Measurements from ENCODE around the gene ASPSCR1. TPM values are rescaled to one million over a fixed set of nuclear protein-coding genes. Genes with fewer than 3 reads are reported as not detected.

Gene ASPSCR1
- total RNA-seq, 4 donors from 2014 or later = 21.0 to 61.7 (median 41.3) TPM

- 83% methylated on average over 9 of the region's 9 CpGs; no CpG with 5 or more reads in 1 of the 2 donors for WGBS, 2 donors (ENCODE audit: low coverage in 1 of 2)
- no peaks in the 10 kb centered on the region for H3K9me3 ChIP-seq
- TF ChIP-seq POLR2AphosphoS5 (IDR thresholded peaks at IDR 0.05) = no peak
- TF ChIP-seq, protein P1, sequence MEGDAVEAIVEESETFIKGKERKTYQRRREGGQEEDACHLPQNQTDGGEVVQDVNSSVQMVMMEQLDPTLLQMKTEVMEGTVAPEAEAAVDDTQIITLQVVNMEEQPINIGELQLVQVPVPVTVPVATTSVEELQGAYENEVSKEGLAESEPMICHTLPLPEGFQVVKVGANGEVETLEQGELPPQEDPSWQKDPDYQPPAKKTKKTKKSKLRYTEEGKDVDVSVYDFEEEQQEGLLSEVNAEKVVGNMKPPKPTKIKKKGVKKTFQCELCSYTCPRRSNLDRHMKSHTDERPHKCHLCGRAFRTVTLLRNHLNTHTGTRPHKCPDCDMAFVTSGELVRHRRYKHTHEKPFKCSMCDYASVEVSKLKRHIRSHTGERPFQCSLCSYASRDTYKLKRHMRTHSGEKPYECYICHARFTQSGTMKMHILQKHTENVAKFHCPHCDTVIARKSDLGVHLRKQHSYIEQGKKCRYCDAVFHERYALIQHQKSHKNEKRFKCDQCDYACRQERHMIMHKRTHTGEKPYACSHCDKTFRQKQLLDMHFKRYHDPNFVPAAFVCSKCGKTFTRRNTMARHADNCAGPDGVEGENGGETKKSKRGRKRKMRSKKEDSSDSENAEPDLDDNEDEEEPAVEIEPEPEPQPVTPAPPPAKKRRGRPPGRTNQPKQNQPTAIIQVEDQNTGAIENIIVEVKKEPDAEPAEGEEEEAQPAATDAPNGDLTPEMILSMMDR (IDR thresholded peaks at IDR 0.05) = no peak
- no peak for TF ChIP-seq EP300 (IDR thresholded peaks at IDR 0.05; ENCODE audit: low read depth)
- no peak for TF ChIP-seq POLR2A (IDR thresholded peaks at IDR 0.05)
- H3K27me3 ChIP-seq = no peaks in the 10 kb centered on the region
- intact Hi-C loops (cut with DNase I; ENCODE audit: low total_unique reads) (no loop called here), in situ Hi-C loops (cut with MboI; ENCODE audit: low pct_ligation_motif_present in 1 of 4, low pct_unique_long_range_greater_than_20kb in 1 of 4, low sequenced_read_pairs in 3 of 4) (loop anchor here in 2 of 4 donors (25.0 kb wide), 1 partner anchor 120 kb away; no protein-coding TSS in a partner anchor)
- no peak overlapping the region for H3K4me3 ChIP-seq
- peaks cover 0 to 4% (median 4%) of the 10 kb centered on the region in 4 donors for H3K4me1 ChIP-seq
- no peak for DNase-seq
- no peaks in the 10 kb centered on the region for H3K36me3 ChIP-seq
- no peak overlapping the region for H3K27ac ChIP-seq
These were observed 65.2 kb downstream of the ASPSCR1 start for GRCh38 chr17:82042649-82043048.

DNA sequence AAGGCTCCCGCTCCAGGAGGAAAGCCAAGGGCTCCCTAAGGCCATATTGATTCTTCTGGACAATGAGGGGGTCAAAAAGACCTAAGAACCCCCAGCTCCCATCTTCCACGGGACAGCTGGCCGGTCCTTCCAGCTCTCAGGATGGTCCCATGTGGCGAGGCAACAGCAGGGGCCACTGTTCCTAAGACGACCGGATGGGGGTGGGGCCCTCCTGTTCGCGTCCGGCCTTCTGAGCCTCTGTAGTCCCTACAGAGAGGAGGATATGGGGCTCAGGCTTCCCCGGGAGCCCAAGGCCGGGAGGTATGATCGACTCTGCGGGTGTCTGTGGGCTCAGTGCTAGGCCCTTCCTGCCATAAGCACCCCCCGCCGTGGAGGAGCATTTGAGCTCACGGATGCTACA, 66.1 kb downstream of the ASPSCR1 start:
- no peaks in the 10 kb centered on the region for H3K36me3 ChIP-seq
- no peak overlapping the region for H3K27ac ChIP-seq
- no peak for TF ChIP-seq POLR2A (IDR thresholded peaks at IDR 0.05)
- TF ChIP-seq, protein P1 (IDR thresholded peaks at IDR 0.05) = no peak
- TF ChIP-seq EP300 (IDR thresholded peaks at IDR 0.05; ENCODE audit: low read depth) = no peak
- TF ChIP-seq POLR2AphosphoS5 (IDR thresholded peaks at IDR 0.05) = no peak
- intact Hi-C loops (cut with DNase I; ENCODE audit: low total_unique reads) = no loop called here
- WGBS, 2 donors (ENCODE audit: low coverage in 1 of 2) = 76% methylated on average over 16 of the region's 16 CpGs; no CpG with 5 or more reads in 1 of the 2 donors
- no peaks in the 10 kb centered on the region for H3K4me1 ChIP-seq
- in situ Hi-C loops (cut with MboI; ENCODE audit: low pct_ligation_motif_present in 1 of 4, low pct_unique_long_range_greater_than_20kb in 1 of 4, low sequenced_read_pairs in 3 of 4) = loop anchor here in 2 of 4 donors (25.0 kb wide), 1 partner anchor 119 kb away; no protein-coding TSS in a partner anchor
- no peak for DNase-seq
- H3K9me3 ChIP-seq = no peaks in the 10 kb centered on the region
- no peak overlapping the region for H3K4me3 ChIP-seq
- no peaks in the 10 kb centered on the region for H3K27me3 ChIP-seq

DNA sequence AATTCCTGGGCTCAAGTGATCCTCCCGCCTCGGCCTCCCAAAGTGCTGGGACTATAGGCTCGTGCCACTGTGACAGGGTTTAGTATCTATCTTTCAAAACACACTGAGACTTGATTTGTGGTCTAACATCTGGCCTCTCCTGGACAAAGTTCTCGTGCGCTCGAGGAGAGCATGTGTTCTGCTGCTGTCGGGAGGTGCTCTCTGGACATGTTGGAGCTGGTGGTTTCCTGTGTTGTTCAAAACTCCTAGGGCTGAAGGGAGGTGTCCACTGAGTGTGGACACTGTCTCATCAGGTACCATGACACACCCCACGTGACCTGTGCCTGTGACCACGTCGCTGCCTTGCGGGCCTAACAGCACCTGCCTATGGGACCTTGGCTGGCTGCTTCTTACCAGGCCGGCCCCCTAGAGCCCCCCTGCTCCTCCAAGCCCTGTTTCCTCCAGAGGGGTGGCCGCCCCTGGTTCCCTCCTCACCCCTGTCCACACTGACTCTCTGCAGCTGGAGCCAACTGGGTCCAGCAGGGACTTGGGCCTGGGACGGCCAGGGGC, 68.6 kb downstream of the ASPSCR1 start:
- Histone ChIP-seq H3K4me3 (no peak overlapping the region), H3K4me1 (peaks cover 5 to 13% (median 12%) of the 10 kb centered on the region in 4 donors), H3K27me3 (no peaks in the 10 kb centered on the region), H3K36me3 (no peaks in the 10 kb centered on the region), H3K27ac (no peak overlapping the region), H3K9me3 (no peaks in the 10 kb centered on the region)
- 76% methylated on average over 14 of the region's 14 CpGs; no CpG with 5 or more reads in 1 of the 2 donors for WGBS, 2 donors (ENCODE audit: low coverage in 1 of 2)
- TF ChIP-seq POLR2A (IDR thresholded peaks at IDR 0.05) (no peak), EP300 (IDR thresholded peaks at IDR 0.05; ENCODE audit: low read depth) (no peak), POLR2AphosphoS5 (IDR thresholded peaks at IDR 0.05) (no peak)
- TF ChIP-seq, protein P1 (IDR thresholded peaks at IDR 0.05) = no peak
- DNase-seq = no peak
- in situ Hi-C loops (cut with MboI; ENCODE audit: low pct_ligation_motif_present in 1 of 4, low pct_unique_long_range_greater_than_20kb in 1 of 4, low sequenced_read_pairs in 3 of 4) (loop anchor here in 2 of 4 donors (25.0 kb wide), 1 partner anchor 116 kb away; no protein-coding TSS in a partner anchor), intact Hi-C loops (cut with DNase I; ENCODE audit: low total_unique reads) (no loop called here)

- intact Hi-C loops (cut with DNase I; ENCODE audit: low total_unique reads) = no loop called here
- Histone ChIP-seq H3K4me1 (peaks cover 5 to 16% (median 13%) of the 10 kb centered on the region in 4 donors), H3K9me3 (no peaks in the 10 kb centered on the region), H3K36me3 (no peaks in the 10 kb centered on the region), H3K27me3 (no peaks in the 10 kb centered on the region), H3K4me3 (no peak overlapping the region), H3K27ac (no peak overlapping the region)
- DNase-seq = no peak
- WGBS, 2 donors (ENCODE audit: low coverage in 1 of 2) = 89 to 100% methylated on average over 2 to 21 of the region's 21 CpGs
- in situ Hi-C loops (cut with MboI; ENCODE audit: low pct_ligation_motif_present in 1 of 4, low pct_unique_long_range_greater_than_20kb in 1 of 4, low sequenced_read_pairs in 3 of 4) = loop anchor here in 2 of 4 donors (25.0 kb wide), 1 partner anchor 115 kb away; no protein-coding TSS in a partner anchor
- TF ChIP-seq EP300 (IDR thresholded peaks at IDR 0.05; ENCODE audit: low read depth) = no peak
- TF ChIP-seq, protein P1 (IDR thresholded peaks at IDR 0.05) = no peak
- TF ChIP-seq POLR2A (IDR thresholded peaks at IDR 0.05) = no peak
- TF ChIP-seq POLR2AphosphoS5 (IDR thresholded peaks at IDR 0.05) = no peak
These were observed 69.5 kb downstream of the ASPSCR1 start for GRCh38 chr17:82046903-82047302.

Data from transverse colon (tissue), 4 donors.